Measurements from ENCODE around the gene ZNF536.

ZNF536 gene

DNA sequence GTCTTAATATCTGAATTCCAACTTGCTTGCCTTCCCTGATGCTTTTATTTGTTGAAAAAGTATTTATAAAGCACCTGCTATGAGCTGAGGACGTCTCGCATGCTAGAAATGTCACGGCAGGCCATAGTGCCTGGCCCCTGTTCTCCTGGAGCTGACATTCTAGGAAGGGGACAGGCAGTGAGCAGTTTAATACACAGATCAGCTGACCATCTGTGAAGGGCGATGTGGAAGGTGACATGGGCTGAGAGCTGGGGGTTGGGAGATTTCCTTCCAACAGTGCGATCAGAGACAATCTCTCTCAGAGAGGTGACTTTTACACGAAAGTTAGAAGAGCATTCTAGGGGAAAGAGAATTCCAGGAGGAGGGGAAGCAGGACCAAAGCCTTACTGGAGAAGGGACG, 153.2 kb downstream of the ZNF536 start:
- no peak for TF ChIP-seq CTCF (IDR thresholded peaks at IDR 0.05; ENCODE audit: low read depth, low read length, missing control alignments)

DNA sequence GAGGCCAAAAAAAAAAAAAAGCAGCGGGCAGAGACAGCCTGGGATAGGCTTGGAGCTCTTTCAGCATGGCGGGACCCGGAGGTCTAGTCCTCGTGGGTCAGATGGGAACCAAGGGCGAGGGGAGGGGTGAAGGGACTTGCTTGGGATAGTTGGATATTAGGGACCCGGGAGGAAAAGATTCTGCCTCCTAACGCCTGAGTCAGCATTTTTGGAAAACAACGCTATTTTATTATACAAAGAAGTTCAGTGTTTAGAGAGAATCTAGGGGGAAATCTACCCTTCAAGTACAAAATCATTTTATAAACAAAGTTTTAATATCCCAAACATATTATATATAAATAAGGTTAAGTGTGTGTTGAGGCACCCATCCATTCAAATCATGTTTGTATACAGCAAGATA, 156.7 kb downstream of the ZNF536 start:
- H3K4me3 ChIP-seq (ENCODE audit: low read depth, low read length), result no peak overlapping the region
- no peak for TF ChIP-seq CTCF (IDR thresholded peaks at IDR 0.05; ENCODE audit: low read depth, low read length, missing control alignments)
- DNase-seq (ENCODE audit: low read depth), result no peak

More for the DNA sequence above, 153.2 kb downstream of the ZNF536 start:
- no peak for DNase-seq (ENCODE audit: low read depth)
- no peak overlapping the region for H3K4me3 ChIP-seq (ENCODE audit: low read depth, low read length)

DNA sequence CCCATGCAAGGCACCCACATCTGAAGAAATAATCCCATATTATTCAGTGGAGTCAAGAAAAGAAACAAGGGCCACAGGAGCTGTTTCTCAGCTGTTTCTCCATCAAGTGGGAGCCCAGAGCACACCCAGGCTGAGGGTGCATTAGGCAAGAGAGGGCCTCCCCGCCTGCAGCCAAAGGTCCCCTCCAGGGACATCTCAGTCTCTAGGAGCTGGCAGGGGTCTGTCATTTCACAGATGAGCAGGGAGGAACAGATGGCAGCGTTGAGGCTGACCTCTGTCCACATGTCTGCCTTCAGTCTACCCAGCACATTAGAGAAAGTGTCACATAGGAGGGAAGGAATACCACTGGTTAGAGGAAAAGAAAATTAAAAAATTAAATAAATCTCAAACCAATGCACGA, 157.7 kb downstream of the ZNF536 start:
- H3K4me3 ChIP-seq (ENCODE audit: low read depth, low read length), result no peak overlapping the region
- DNase-seq (ENCODE audit: low read depth), result no peak
- no peak for TF ChIP-seq CTCF (IDR thresholded peaks at IDR 0.05; ENCODE audit: low read depth, low read length, missing control alignments)

GRCh38 chr19:30530751-30531150, 158.6 kb downstream of the ZNF536 start:
- H3K4me3 ChIP-seq (ENCODE audit: low read depth, low read length), result no peak overlapping the region
- no peak for TF ChIP-seq CTCF (IDR thresholded peaks at IDR 0.05; ENCODE audit: low read depth, low read length, missing control alignments)
- no peak for DNase-seq (ENCODE audit: low read depth)

GRCh38 chr19:30535011-30535410, 162.8 kb downstream of the ZNF536 start:
- DNase-seq (ENCODE audit: low read depth), result no peak
- H3K4me3 ChIP-seq (ENCODE audit: low read depth, low read length), result no peak overlapping the region
- TF ChIP-seq CTCF (IDR thresholded peaks at IDR 0.05; ENCODE audit: low read depth, low read length, missing control alignments), result no peak

GRCh38 chr19:30536975-30537374, 164.8 kb downstream of the ZNF536 start:
- TF ChIP-seq CTCF (IDR thresholded peaks at IDR 0.05; ENCODE audit: low read depth, low read length, missing control alignments), result no peak
- no peak overlapping the region for H3K4me3 ChIP-seq (ENCODE audit: low read depth, low read length)
- DNase-seq (ENCODE audit: low read depth), result no peak

DNA sequence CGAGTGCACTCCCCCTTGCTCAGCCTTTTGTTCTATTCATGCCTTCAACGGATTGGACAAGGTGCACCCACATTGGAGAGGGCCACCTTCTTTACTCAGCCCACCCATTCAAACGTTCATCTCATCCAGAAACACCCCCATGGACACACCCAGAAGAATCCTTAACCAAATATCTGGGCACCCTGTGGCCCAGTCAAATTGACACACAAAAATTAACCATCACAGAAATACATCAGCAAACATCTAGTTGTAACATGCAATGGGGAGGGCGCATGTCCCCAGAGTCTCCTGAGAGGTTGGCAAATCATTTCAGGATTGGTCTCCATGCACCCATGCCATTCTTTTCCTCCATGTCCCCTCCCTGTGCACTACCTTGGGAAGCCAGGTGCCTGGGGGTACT, 167.1 kb downstream of the ZNF536 start:
- DNase-seq (ENCODE audit: low read depth), result no peak
- TF ChIP-seq CTCF (IDR thresholded peaks at IDR 0.05; ENCODE audit: low read depth, low read length, missing control alignments), result no peak
- no peak overlapping the region for H3K4me3 ChIP-seq (ENCODE audit: low read depth, low read length)

Measured in GM12864 (cell line).